ENCODE results near the gene FAM3A.

GRCh38 chrX:154515090-154515965, 704 bp downstream of the FAM3A start:
- TF ChIP-seq CTCF (conservative IDR thresholded peaks at IDR 0.05; ENCODE audit: low read length) = no peak
- TF ChIP-seq EZH2phosphoT487 (IDR thresholded peaks at IDR 0.05; ENCODE audit: borderline replicate concordance, low read depth, low read length) = no peak
